22Rv1 (cell line): ENCODE data around the gene NAA10.

Source experiments
- CTCF ChIP-seq: fragments of 450-650 bp; IDR thresholded peaks from 2 replicates; pipeline ENCODE4 v1.5.1; 2017; ENCODE audit warnings: mild to moderate bottlenecking
- ZFX ChIP-seq: fragments of 450-650 bp; IDR thresholded peaks from 2 replicates; pipeline ENCODE4 v1.6.1; 2017; ENCODE audit warnings: antibody characterized with exemption, borderline replicate concordance

GRCh38 chrX:153922932-153923857 is 11.6 kb downstream of the NAA10 start:
- TF ChIP-seq CTCF (peak; percentile 71), ZFX (no peak)
